CD4-positive, alpha-beta T cell (primary cell): ENCODE data around the gene PODNL1. TPM values are rescaled to one million over a fixed set of nuclear protein-coding genes. Genes with fewer than 3 reads are reported as not detected.

ENCODE experiments used
- ATAC-seq: fragments of 200-7000 bp; cut with Tn5 transposase; one replicate; pipeline ENCODE4 v1.10.0; 2022; ENCODE audit warnings: mild to moderate bottlenecking; ENCODE audit not compliant: poor library complexity
- CTCF ChIA-PET: fragments of 350-600 bp; sonication (Branson Sonifier 250); formaldehyde crosslinking; loops from one replicate; lab custom pipeline; 2021; ENCODE audit warnings: antibody characterized with exemption, inconsistent platforms; lab: Charles Lee
- POLR2A ChIA-PET: fragments of 350-600 bp; sonication (Branson Sonifier 250); formaldehyde crosslinking; loops from one replicate; lab custom pipeline; 2021; ENCODE audit warnings: antibody characterized with exemption, inconsistent platforms; lab: Charles Lee
- DNase-seq, 14 experiments: peaks; one replicate each; pipeline ENCODE4 v3.0.0-alpha.2; 2013 to 2020; ENCODE audit warnings: mixed read lengths in 2 of 14
- H3K27ac ChIP-seq, 2 donors: one replicate each; pipeline versions ENCODE4 v1.5.1 to v1.7.0; 2013; ENCODE audit warnings: low read length in 2 of 2, low read depth in 1 of 2, mild to moderate bottlenecking in 1 of 2
- H3K27me3 ChIP-seq, 2 experiments: 1 replicate in 1 of 2; 2 replicates in 1 of 2; pipeline versions ENCODE4 v1.6.1 to v1.7.0; 2013; ENCODE audit warnings: low read length in 2 of 2, control low read depth in 1 of 2, mild to moderate bottlenecking in 1 of 2, moderate library complexity in 1 of 2; ENCODE audit not compliant: insufficient read depth in 2 of 2, control insufficient read depth in 1 of 2
- H3K36me3 ChIP-seq: one replicate; pipeline ENCODE4 v1.6.1; 2013; ENCODE audit warnings: low read length, control low read depth; ENCODE audit not compliant: insufficient read depth
- H3K4me1 ChIP-seq: one replicate; pipeline ENCODE4 v1.6.1; 2013; ENCODE audit warnings: low read length, control low read depth; ENCODE audit not compliant: insufficient read depth
- H3K4me3 ChIP-seq: one replicate; pipeline ENCODE4 v1.5.1; 2013; ENCODE audit warnings: mild to moderate bottlenecking, low read length, moderate library complexity
- H3K9me3 ChIP-seq, 2 experiments: 1 replicate in 1 of 2; 2 replicates in 1 of 2; pipeline versions ENCODE4 v1.6.1 to v1.7.0; 2013; ENCODE audit warnings: low read length in 2 of 2, mild to moderate bottlenecking in 2 of 2, control low read depth in 1 of 2, moderate library complexity in 1 of 2; ENCODE audit not compliant: control insufficient read depth in 1 of 2, insufficient read depth in 1 of 2
- H3K27ac Mint-ChIP-seq: one replicate; pipeline ENCODE4 v1.8.0; 2020; ENCODE audit warnings: mixed read lengths
- H3K27me3 Mint-ChIP-seq: one replicate; pipeline ENCODE4 v1.8.0; 2021; ENCODE audit warnings: mixed read lengths
- H3K36me3 Mint-ChIP-seq: one replicate; pipeline ENCODE4 v1.8.0; 2021; ENCODE audit warnings: low read depth, mixed read lengths
- H3K4me1 Mint-ChIP-seq: one replicate; pipeline ENCODE4 v1.8.0; 2021; ENCODE audit warnings: low read depth, mixed read lengths
- H3K4me3 Mint-ChIP-seq: one replicate; pipeline ENCODE4 v1.8.0; 2020; ENCODE audit warnings: mild to moderate bottlenecking, mixed read lengths
- H3K9me3 Mint-ChIP-seq: one replicate; pipeline ENCODE4 v1.8.0; 2020; ENCODE audit warnings: mixed read lengths
- CTCF ChIP-seq: fragments of 200-600 bp; IDR thresholded peaks from one replicate; pipeline ENCODE4 v1.8.0; 2022; ENCODE audit warnings: antibody characterized with exemption, mild to moderate bottlenecking
- intact Hi-C, 2 experiments: fragments of 100-400 bp; cut with DNase I in 1 of 2; cut with micrococcal nuclease in 1 of 2; formaldehyde crosslinking; loops; one replicate each; pipeline versions ENCODE4 v1.15.1 to v1.9.0; 2023 to 2025; cut with DNase I, micrococcal nuclease
- total RNA-seq, 174 experiments: library from RNA in 2 of 174; stranded (reverse) in 2 of 174; gene quantifications; one replicate each; pipeline ENCODE4 v1.2.3 and lab custom pipeline; 2021 to 2026

Gene PODNL1
- total RNA-seq, 2 experiments from 2014 or later = not detected

GRCh38 chr19:13882419-13882795, 55.8 kb downstream of the PODNL1 start:
- intact Hi-C loops = loop anchor here (5.0 to 10.0 kb wide), 4 partner anchors 70 to 592 kb away; partner anchors contain the start of genes ADGRL1 (in 1 of the 2), DCAF15 (in 1 of the 2) and PTGER1 (in 1 of the 2)
- H3K9me3 ChIP-seq = no peaks in the 10 kb centered on the region
- Mint-ChIP-seq H3K27ac (peak overlapping the region; percentile 76), H3K9me3 (no peaks in the 10 kb centered on the region), H3K4me3 (peak overlapping the region; percentile 75), H3K4me1 (peaks cover 41% of the 10 kb centered on the region), H3K36me3 (no peaks in the 10 kb centered on the region), H3K27me3 (no peaks in the 10 kb centered on the region)
- peak overlapping the region in 1 of 2 donors; percentile 39 for H3K27ac ChIP-seq
- ChIA-PET POLR2A (interaction anchor here (0.6 to 2.6 kb wide), 9 partner anchors 13 to 254 kb away, joined by 3 to 19 read pairs (median 5); partner anchors contain the start of genes ASF1B, IL27RA, MISP3 and RFX1), CTCF (interaction anchor here (0.8 to 4.5 kb wide), 4 partner anchors 37 to 254 kb away, joined by 3 to 27 read pairs (median 10); partner anchors contain the start of genes ASF1B and MISP3)
- H3K4me1 ChIP-seq = peaks cover 73% of the 10 kb centered on the region
- no peak for TF ChIP-seq CTCF
- DNase-seq (no peak), ATAC-seq (no peak)
- H3K27me3 ChIP-seq = no peaks in the 10 kb centered on the region
- peak overlapping the region; percentile 25 for H3K4me3 ChIP-seq
- no peaks in the 10 kb centered on the region for H3K36me3 ChIP-seq

- Histone ChIP-seq H3K4me3 (peak overlapping the region; percentile 25), H3K36me3 (no peaks in the 10 kb centered on the region), H3K27me3 (no peaks in the 10 kb centered on the region), H3K9me3 (no peaks in the 10 kb centered on the region), H3K27ac (peak overlapping the region; percentile 39 to 66), H3K4me1 (peaks cover 68% of the 10 kb centered on the region)
- Mint-ChIP-seq H3K4me1 (peaks cover 41% of the 10 kb centered on the region), H3K4me3 (peak overlapping the region; percentile 75), H3K36me3 (no peaks in the 10 kb centered on the region), H3K27ac (peak overlapping the region; percentile 76), H3K9me3 (no peaks in the 10 kb centered on the region), H3K27me3 (no peaks in the 10 kb centered on the region)
- ChIA-PET CTCF (interaction anchor here (0.8 to 4.5 kb wide), 6 partner anchors 33 to 255 kb away, joined by 3 to 27 read pairs (median 5); partner anchors contain the start of genes ASF1B and MISP3), POLR2A (interaction anchor here (0.6 to 2.6 kb wide), 12 partner anchors 12 to 255 kb away, joined by 3 to 19 read pairs (median 4); partner anchors contain the start of genes ASF1B, IL27RA, MISP3 and RFX1)
- DNase-seq (peak in 8 of 14 experiments; percentile 18 to 80 (median 56)), ATAC-seq (no peak)
- no peak for TF ChIP-seq CTCF
- intact Hi-C loops = loop anchor here (2.0 to 10.0 kb wide), 8 partner anchors 25 to 593 kb away; partner anchors contain the start of genes DCAF15 (in 2 of the 2), ADGRL1 (in 1 of the 2), ASF1B (in 1 of the 2) and BRME1 (in 1 of the 2)
These were observed 56.4 kb downstream of the PODNL1 start for GRCh38 chr19:13881692-13882418.

GRCh38 chr19:13881251-13881691, 56.9 kb downstream of the PODNL1 start:
- H3K27ac Mint-ChIP-seq = peak overlapping the region; percentile 76

More at GRCh38 chr19:13881251-13881691, 56.9 kb downstream of the PODNL1 start:
- no peak for TF ChIP-seq CTCF
- ChIA-PET POLR2A (interaction anchor here (0.7 to 2.6 kb wide), 9 partner anchors 106 to 255 kb away, joined by 3 to 19 read pairs (median 5); partner anchors contain the start of genes ASF1B, IL27RA, MISP3 and RFX1), CTCF (interaction anchor here (0.8 to 4.5 kb wide), 9 partner anchors 19 to 256 kb away, joined by 3 to 27 read pairs (median 5); partner anchors contain the start of genes ASF1B, IL27RA and MISP3)
- no peaks in the 10 kb centered on the region for H3K27me3 ChIP-seq
- Mint-ChIP-seq H3K36me3 (no peaks in the 10 kb centered on the region), H3K4me1 (peaks cover 41% of the 10 kb centered on the region), H3K9me3 (no peaks in the 10 kb centered on the region), H3K27me3 (no peaks in the 10 kb centered on the region), H3K4me3 (peak overlapping the region; percentile 75)
- intact Hi-C loops = loop anchor here (2.0 to 10.0 kb wide), 8 partner anchors 26 to 594 kb away; partner anchors contain the start of genes DCAF15 (in 2 of the 2), ADGRL1 (in 1 of the 2), ASF1B (in 1 of the 2) and BRME1 (in 1 of the 2)
- H3K4me1 ChIP-seq = peaks cover 66% of the 10 kb centered on the region
- H3K4me3 ChIP-seq = peak overlapping the region; percentile 25
- H3K36me3 ChIP-seq = no peaks in the 10 kb centered on the region
- H3K9me3 ChIP-seq = no peaks in the 10 kb centered on the region
- peak in 4 of 14 experiments; percentile 22 to 68 (median 57) for DNase-seq
- H3K27ac ChIP-seq = peak overlapping the region; percentile 39 to 66
- ATAC-seq = no peak
